Epidermal melanocyte (primary cell): ENCODE data around the gene OTOP2.

Experiments
- DNase-seq: peaks from one replicate; pipeline ENCODE4 v3.0.0; 2011; ENCODE audit warnings: low spot score; ENCODE audit not compliant: insufficient read length

The OTOP2 gene

GRCh38 chr17:74924250-74924948 lies at the start of gene OTOP2:
TSS of gene OTOP2 (plus strand) at chr17:74924273. CDS start at chr17:74924633, 360 bp downstream.
- no peak for DNase-seq

GRCh38 chr17:74874615-74875037 lies 49.4 kb upstream of the OTOP2 start:
- DNase-seq = no peak

GRCh38 chr17:74875155-74875976 lies 48.7 kb upstream of the OTOP2 start:
- DNase-seq = no peak

GRCh38 chr17:74875977-74876593 lies 48.0 kb upstream of the OTOP2 start:
- DNase-seq = no peak

- DNase-seq = no peak
These were observed 46.2 kb upstream of the OTOP2 start for GRCh38 chr17:74877592-74878548.

GRCh38 chr17:74878658-74879057 lies 45.4 kb upstream of the OTOP2 start:
- no peak for DNase-seq

- DNase-seq = no peak
These were observed 44.8 kb upstream of the OTOP2 start for GRCh38 chr17:74879308-74879707.

GRCh38 chr17:74881073-74881472 lies 43.0 kb upstream of the OTOP2 start:
- DNase-seq = no peak

GRCh38 chr17:74882517-74883240 lies 41.4 kb upstream of the OTOP2 start:
- DNase-seq = no peak

GRCh38 chr17:74883241-74883745 lies 40.8 kb upstream of the OTOP2 start:
- DNase-seq = no peak

GRCh38 chr17:74888469-74888868 lies 35.6 kb upstream of the OTOP2 start:
- no peak for DNase-seq

- no peak for DNase-seq
These were observed 33.5 kb upstream of the OTOP2 start for GRCh38 chr17:74890554-74890953.

- DNase-seq = no peak
These were observed 31.8 kb upstream of the OTOP2 start for GRCh38 chr17:74892013-74892841.

GRCh38 chr17:74892974-74893911 lies 30.8 kb upstream of the OTOP2 start, which contains the start of gene FADS6:
TSS of gene FADS6 (minus strand) at chr17:74893633. CDS start at chr17:74893595, 38 bp downstream.
- DNase-seq = no peak

- DNase-seq = no peak
These were observed 30.0 kb upstream of the OTOP2 start for GRCh38 chr17:74893936-74894671.

GRCh38 chr17:74898376-74898946 lies 25.6 kb upstream of the OTOP2 start:
- DNase-seq = no peak

GRCh38 chr17:74900208-74900607 lies 23.9 kb upstream of the OTOP2 start:
- DNase-seq = no peak
